Glutamatergic neuron (in vitro differentiated cells): ENCODE measurements around the gene SLC6A19. TPM values are rescaled to one million over a fixed set of nuclear protein-coding genes. Genes with fewer than 3 reads are reported as not detected.

Experiments
- DNase-seq: peaks from one replicate; pipeline ENCODE4 v3.0.0; 2022
- H3K27ac Mint-ChIP-seq: one replicate; pipeline ENCODE4 v1.8.0; 2020; ENCODE audit warnings: mild to moderate bottlenecking, mixed read lengths, inconsistent platforms; ENCODE audit not compliant: unreplicated experiment
- H3K27me3 Mint-ChIP-seq: one replicate; pipeline ENCODE4 v1.8.0; 2020; ENCODE audit warnings: mild to moderate bottlenecking, moderate library complexity, mixed read lengths, inconsistent platforms; ENCODE audit not compliant: unreplicated experiment
- H3K36me3 Mint-ChIP-seq: one replicate; pipeline ENCODE4 v1.8.0; 2020; ENCODE audit warnings: mild to moderate bottlenecking, mixed read lengths, inconsistent platforms; ENCODE audit not compliant: unreplicated experiment
- H3K4me1 Mint-ChIP-seq: one replicate; pipeline ENCODE4 v1.8.0; 2020; ENCODE audit warnings: mild to moderate bottlenecking, low read depth, mixed read lengths, inconsistent platforms; ENCODE audit not compliant: unreplicated experiment
- H3K4me3 Mint-ChIP-seq: one replicate; pipeline ENCODE4 v1.8.0; 2020; ENCODE audit warnings: mild to moderate bottlenecking, mixed read lengths, inconsistent platforms; ENCODE audit not compliant: unreplicated experiment
- H3K9me3 Mint-ChIP-seq: one replicate; pipeline ENCODE4 v1.8.0; 2020; ENCODE audit warnings: mild to moderate bottlenecking, moderate library complexity, mixed read lengths, inconsistent platforms; ENCODE audit not compliant: unreplicated experiment
- total RNA-seq: library from RNA; stranded (reverse); fragmentation: NEBNext Ultra II Directional; extraction: Animal tissue kit (Norgen Biotek cat#: 25700); gene quantifications from one replicate; pipeline ENCODE4 v1.2.1, GENCODE V29; 2021; ENCODE audit not compliant: unreplicated experiment
- TF ChIP-seq, protein P1 (sequence below): fragments of 200-600 bp; sonication (generic); IDR thresholded peaks from one replicate; pipeline ENCODE4 v1.5.0; 2021; ENCODE audit not compliant: partially characterized antibody, unreplicated experiment

The SLC6A19 gene
- total RNA-seq, 1 donor from 2014 or later, result not detected

DNA sequence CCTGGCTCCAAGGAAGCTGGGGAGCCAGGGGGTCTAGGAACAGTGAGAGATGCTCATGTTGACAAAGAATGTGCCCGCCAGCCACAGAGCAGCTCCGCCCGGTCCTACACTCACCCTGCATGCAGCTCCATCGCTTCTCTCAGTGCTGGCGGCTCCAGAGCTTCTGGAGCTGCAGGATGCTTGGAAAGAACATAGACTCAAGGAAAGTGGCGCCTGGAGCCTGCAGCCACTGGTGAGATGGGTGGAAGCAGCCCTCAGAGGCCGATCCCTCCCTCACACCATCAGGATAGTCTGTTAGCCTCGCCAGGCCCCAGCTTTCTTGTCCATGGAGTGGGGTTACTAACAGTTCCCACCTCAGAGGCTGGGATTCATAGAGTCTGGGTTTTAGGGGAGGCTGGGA, 26.4 kb upstream of the SLC6A19 start:
- TF ChIP-seq, protein P1, sequence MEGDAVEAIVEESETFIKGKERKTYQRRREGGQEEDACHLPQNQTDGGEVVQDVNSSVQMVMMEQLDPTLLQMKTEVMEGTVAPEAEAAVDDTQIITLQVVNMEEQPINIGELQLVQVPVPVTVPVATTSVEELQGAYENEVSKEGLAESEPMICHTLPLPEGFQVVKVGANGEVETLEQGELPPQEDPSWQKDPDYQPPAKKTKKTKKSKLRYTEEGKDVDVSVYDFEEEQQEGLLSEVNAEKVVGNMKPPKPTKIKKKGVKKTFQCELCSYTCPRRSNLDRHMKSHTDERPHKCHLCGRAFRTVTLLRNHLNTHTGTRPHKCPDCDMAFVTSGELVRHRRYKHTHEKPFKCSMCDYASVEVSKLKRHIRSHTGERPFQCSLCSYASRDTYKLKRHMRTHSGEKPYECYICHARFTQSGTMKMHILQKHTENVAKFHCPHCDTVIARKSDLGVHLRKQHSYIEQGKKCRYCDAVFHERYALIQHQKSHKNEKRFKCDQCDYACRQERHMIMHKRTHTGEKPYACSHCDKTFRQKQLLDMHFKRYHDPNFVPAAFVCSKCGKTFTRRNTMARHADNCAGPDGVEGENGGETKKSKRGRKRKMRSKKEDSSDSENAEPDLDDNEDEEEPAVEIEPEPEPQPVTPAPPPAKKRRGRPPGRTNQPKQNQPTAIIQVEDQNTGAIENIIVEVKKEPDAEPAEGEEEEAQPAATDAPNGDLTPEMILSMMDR, result no peak
- Mint-ChIP-seq H3K4me3 (no peak overlapping the region), H3K36me3 (no peaks in the 10 kb centered on the region), H3K4me1 (no peaks in the 10 kb centered on the region), H3K9me3 (peaks cover 5% of the 10 kb centered on the region), H3K27me3 (peaks cover 4% of the 10 kb centered on the region), H3K27ac (no peak overlapping the region)
- DNase-seq, result peak; percentile 3

DNA sequence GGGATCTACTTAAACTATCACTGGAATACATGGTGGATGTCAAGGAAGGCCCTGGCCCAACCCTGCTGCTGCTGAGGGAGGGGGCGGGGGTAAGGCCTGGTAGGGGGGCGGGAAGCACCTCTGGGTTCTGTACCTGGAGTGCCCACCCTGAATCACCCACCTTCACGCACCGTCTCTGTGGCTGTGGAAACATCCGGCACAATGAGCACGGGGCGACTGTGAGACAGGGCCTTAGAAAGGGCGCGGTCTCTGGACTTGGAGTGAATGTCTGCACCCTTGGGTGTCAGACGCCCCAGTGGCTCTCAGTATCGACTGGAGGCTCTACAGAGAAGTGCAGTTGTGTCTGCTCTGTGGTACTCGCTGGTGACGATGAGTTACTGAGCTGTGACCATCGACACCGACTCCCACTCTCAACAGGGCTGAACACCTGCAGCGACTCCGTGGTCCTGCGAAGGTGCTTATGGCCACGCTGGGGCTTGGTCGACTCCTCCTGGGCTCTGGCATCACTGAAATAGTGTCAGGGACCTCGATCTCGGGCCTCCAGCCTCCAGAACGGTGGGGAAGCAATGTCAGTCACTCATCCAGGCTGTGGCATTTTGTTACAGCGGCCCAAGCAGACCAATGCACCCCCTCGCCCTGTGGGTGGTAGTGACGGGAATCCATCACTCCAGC, 25.5 kb upstream of the SLC6A19 start:
- peak; percentile 11 for DNase-seq
- Mint-ChIP-seq H3K27ac (no peak overlapping the region), H3K9me3 (peaks cover 4% of the 10 kb centered on the region), H3K4me1 (no peaks in the 10 kb centered on the region), H3K4me3 (no peak overlapping the region), H3K36me3 (no peaks in the 10 kb centered on the region), H3K27me3 (peaks cover 4% of the 10 kb centered on the region)
- TF ChIP-seq, protein P1, result no peak

DNA sequence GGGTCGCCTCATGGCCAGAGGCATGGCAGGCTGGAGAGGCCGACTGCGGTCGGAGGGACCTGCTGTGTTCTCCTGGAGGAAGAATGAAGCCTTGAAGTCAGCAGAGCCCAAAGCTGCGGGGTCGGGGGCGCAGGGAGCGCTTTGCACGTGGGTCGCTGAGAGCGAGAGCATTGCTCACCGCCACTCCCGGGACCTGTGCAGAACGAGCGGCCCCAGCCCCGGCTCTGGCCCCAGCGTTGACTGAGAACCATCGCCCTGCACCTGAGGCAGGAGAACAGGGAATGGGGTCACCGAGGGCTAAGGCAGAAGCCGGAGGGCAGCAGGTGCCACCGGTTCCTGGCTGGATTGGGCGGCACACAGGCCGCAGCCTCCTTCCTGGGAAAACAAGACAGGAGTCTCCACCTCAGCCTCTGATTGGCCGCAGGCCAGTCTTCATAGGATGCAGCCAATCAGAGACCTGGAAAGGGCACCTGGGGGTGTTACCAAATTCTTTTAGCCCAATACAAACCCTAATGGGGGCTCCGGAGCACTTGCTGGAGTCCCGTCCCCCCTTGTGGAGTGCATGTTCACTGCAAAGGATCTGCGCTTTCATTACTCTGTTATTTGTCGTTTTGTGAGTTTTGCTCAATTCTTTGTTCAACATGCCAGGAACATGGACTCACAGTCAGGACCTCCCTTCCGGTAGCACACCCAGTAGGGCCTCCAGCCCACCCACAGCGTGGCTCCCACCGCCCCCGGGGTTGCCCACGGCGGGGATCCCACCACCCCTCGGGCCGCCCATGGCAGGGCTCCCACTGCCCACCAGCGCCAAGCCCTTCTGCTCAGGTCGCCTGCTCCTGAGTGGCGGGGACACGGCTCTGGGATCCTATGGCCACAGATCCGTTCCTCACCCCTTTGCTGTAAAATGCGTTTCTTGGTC, 24.7 kb upstream of the SLC6A19 start:
- Mint-ChIP-seq H3K36me3 (no peaks in the 10 kb centered on the region), H3K4me3 (no peak overlapping the region), H3K9me3 (peaks cover 1% of the 10 kb centered on the region), H3K27ac (no peak overlapping the region), H3K27me3 (peaks cover 4% of the 10 kb centered on the region), H3K4me1 (no peaks in the 10 kb centered on the region)
- TF ChIP-seq, protein P1, result no peak
- peak; percentile 14 for DNase-seq

DNA sequence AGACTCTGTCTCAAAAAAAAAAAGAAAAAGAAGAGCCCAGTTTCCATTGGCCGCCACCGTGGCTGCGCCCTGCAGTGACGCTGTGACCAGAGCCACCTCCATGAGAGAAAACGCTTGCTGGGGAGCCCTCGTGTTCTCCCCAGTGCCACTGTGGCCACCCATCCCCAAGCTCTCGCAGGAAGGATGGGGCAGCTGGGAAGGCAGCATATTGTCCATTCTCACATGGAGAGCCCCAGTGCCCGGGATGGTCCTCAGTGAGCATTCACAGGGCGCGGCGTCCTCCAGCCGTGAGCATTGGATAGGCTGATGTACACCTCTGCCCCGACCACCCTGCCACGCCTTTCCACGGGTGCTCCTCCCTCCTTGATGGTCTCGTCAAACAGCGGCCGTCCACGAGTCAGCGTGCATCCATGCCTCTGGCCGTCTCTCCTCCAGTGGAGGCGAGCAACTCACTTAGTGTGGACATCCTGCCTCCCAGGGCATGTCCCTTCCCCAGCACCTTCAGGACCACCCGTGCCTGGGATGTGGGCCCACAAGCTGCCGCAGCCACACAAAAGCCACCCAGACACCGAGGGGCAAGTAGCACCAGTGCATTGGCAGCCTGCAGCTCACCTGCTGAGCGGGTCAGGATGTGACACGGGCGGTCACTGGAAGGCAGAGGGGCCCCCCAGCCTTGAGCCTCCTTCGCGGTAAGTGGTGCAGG, 23.4 kb upstream of the SLC6A19 start:
- TF ChIP-seq, protein P1, result no peak
- peak; percentile 6 for DNase-seq
- Mint-ChIP-seq H3K4me1 (peaks cover under 1% of the 10 kb centered on the region), H3K27ac (no peak overlapping the region), H3K9me3 (peaks cover 1% of the 10 kb centered on the region), H3K36me3 (no peaks in the 10 kb centered on the region), H3K4me3 (no peak overlapping the region), H3K27me3 (peaks cover 4% of the 10 kb centered on the region)
